ENCODE measurements around the gene MEF2C.

The MEF2C gene

GRCh38 chr5:88830567-88830966, 52.4 kb downstream of the MEF2C start:
- DNase-seq (ENCODE audit: low read depth in 4 of 4, low spot score in 1 of 4), result no peak

DNA sequence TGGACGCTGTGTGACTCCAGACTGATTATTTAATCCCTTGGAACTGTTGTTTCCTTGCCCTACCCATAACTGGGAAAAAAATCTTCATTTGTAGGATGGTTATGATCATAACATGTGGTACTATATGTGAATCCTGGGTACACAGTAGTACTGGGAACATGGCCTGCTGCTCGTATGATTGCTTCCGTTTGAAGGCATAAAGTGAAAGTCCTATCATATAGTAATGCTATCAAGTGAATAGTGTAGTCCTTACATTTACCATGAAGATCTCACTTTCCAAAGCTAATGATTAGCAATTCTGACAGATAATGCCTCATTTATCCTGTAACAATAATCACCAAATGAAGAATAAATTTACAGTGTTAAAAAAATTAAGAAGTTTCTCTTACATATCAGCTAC, 53.2 kb downstream of the MEF2C start:
- no peak for DNase-seq (ENCODE audit: low read depth in 4 of 4, low spot score in 1 of 4)

DNA sequence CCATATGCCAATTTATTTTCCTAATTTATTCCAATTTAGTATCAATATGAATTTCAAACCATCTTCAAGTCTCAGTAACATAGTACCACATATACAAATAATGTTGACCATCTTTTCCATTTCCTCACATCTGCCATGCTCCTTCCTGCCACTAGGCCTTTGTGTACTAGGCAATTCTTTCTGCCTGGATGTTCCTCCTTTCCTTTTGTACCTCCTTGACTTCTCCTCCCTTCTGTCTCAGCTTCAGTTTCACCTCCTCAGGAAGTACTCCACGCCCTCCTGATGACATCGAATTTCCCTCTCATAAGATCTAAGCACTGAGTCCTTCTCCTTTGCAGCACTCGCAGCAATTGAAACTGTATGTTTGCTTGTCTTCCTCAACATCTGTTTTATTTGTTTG, 53.9 kb downstream of the MEF2C start:
- no peak for DNase-seq (ENCODE audit: low read depth in 4 of 4, low spot score in 1 of 4)

DNA sequence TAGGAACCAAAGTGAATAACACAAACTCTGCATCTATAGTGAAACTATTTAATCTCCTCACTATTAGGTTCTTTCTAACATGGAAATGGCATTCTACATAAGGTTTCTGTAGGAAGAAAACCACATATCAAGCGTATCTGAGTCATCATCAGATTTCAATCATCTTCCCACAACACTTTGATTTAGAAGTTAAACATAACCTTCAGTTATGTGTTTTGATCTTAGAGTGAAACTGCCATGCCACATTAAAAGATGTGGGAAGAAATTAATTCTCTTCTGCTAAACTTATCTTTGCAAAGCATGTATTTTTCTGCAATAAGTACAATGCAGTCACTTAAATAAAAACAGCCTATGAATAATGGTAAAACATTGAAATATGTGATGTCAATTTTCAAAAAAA, 55.0 kb downstream of the MEF2C start:
- no peak for DNase-seq (ENCODE audit: low read depth in 4 of 4, low spot score in 1 of 4)

DNA sequence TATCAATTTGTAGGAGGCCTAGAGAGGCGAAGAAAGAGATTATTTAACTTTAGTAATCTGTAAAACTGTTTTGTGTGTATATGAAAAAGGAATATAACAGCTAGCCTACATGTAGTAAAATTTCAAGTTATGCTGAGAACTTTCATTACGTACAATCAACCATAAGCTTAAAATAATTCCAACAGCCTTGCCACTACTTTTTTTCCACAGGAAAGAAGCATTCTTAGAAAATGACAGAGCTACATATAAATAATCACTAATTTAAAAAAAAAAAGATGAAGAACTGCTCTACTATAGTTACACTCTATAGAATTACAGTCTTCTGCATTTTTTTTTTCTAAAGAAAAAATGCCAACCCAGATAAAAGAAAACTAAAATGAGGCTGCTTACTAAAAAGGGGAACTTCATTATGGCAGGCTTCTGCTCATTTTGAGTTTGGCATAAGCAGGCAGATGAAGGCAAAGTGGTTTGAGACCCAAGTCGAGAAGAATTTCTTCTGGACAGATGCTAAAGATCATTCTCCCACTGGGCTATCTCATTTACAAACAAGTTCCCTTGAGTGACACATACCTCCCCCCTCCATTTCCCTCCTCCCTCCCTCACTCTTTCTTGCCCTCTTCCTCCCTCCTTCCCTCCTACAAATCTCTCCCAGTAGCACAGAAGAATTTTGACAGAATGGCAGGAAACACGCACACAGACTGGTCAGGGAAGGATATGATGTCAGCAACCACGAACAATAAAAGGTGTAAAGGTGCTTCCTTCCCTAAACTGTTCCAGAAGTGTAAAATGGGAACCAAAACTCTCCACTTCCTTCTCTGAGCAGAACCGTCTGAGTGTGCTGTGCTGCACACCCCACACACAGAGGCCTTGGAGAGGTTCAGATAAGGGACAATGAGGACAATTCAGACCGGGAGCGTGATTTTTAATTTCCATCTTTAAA, 56.1 kb downstream of the MEF2C start:
- DNase-seq (ENCODE audit: low read depth in 4 of 4, low spot score in 1 of 4), result no peak

DNA sequence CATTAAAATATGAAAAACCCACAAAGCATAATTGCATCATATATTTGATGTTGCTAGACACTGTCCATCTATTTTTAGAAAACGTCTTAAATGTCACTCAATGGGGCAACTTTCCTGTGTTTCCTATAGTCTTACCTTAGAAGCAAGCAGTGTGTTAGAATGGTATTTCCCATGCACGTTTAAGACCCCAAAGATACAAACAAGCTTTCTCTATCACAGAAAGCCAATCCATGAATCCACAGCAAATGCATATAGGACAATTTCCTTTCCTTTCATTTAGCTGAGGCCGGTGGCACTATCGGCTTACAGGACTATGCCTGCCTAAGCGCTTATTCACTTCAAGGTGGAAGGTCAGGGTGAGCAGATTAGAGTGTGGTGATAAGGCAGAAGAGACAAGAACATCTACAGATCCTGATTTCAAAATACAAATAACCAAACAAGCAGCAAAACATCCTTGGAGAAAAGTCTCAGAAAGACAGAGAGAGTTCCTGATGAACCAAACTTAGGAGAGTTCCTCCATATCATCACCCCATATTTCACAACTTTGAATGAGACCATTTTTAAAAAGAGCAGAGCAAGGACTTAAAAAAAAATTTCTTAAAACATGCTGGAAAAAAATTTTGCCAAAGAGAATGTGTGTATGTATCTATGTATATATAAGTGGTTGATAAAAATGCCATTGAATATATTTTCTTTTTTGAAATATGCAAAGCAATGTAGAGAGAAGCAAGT, 57.2 kb downstream of the MEF2C start:
- no peak for DNase-seq (ENCODE audit: low read depth in 4 of 4, low spot score in 1 of 4)

- DNase-seq (ENCODE audit: low read depth in 4 of 4, low spot score in 1 of 4), result no peak
Measured at GRCh38 chr5:88824892-88825583, 57.9 kb downstream of the MEF2C start.

GRCh38 chr5:88824141-88824540, 58.8 kb downstream of the MEF2C start:
- DNase-seq (ENCODE audit: low read depth in 4 of 4, low spot score in 1 of 4), result no peak

- no peak for DNase-seq (ENCODE audit: low read depth in 4 of 4, low spot score in 1 of 4)
Measured at GRCh38 chr5:88823201-88823600, 59.8 kb downstream of the MEF2C start.

- no peak for DNase-seq (ENCODE audit: low read depth in 4 of 4, low spot score in 1 of 4)
Measured at GRCh38 chr5:88821161-88821560, 61.8 kb downstream of the MEF2C start.

DNA sequence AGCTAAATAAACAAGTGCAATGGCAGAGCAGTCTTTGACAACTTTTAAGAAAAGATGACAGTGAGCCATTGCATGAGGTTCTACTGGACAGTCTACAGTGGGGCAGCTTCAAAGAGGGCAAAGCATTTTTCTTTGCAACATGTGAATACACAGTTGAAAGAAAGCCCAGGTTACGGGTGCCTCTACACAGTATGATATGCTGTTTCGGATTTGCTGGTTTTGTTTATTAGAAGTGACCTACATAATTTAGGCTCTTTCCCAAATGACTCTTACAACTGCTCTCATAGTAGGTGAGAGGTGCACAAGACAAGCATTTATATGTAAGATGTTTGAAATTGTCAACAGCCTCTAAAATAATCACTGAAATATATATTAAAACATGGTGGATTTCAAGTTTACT, 62.4 kb downstream of the MEF2C start:
- no peak for DNase-seq (ENCODE audit: low read depth in 4 of 4, low spot score in 1 of 4)

DNA sequence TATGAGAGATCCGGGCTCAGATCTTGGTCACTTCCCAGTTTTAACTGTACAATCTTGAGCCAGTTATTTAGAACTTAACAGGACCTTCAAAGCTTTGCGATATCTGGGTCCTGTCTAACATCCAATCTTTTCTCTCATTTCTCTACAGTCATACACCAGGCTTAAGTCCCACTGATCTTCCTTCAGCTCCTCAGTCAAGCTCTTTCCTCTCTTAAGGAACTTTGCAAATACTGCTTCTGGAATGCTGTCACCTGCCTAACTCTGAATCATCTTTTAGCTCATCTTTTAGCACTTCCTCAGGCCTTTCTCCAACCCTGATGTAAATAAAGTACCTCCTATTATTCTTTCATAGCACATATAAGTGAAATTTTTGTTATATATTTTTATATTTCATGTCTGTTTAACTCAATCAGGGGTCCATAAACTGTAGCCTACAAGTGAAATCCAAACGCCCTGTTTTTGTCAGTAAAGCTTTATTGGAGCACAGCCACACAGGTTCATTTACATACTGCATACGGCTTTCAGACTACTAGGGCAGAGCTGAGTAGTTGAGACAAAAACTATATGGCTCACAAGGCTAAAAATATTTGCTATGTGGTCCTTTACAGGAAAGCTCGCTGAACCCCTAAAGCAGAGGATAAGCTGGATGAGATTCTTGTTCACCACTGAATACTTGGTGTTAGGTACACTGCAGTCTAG, 63.5 kb downstream of the MEF2C start:
- no peak for DNase-seq (ENCODE audit: low read depth in 4 of 4, low spot score in 1 of 4)

DNA sequence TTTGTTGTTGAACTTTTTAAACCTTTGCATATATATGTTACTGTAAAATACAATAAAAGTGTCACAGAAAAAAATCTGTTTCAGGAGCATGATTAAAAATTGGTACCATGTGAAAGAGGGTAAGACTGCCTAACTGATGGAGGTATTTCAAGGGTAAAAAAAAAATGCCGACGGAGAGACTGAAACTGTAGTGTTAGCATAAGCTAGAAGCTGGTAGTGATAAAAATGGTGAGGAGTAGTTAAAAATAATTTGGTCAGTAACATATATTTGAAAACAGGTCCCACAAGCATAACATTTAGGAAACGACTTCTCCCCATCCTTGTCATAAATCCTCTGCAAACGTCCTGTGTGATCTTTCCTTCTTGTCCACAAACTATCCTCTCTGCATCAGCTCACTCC, 64.7 kb downstream of the MEF2C start:
- DNase-seq (ENCODE audit: low read depth in 4 of 4, low spot score in 1 of 4), result no peak

GRCh38 chr5:88816195-88816594, 66.8 kb downstream of the MEF2C start:
- no peak for DNase-seq (ENCODE audit: low read depth in 4 of 4, low spot score in 1 of 4)

- no peak for DNase-seq (ENCODE audit: low read depth in 4 of 4, low spot score in 1 of 4)
Measured at GRCh38 chr5:88815050-88815789, 67.8 kb downstream of the MEF2C start.

GRCh38 chr5:88813805-88814575, 69.0 kb downstream of the MEF2C start:
- DNase-seq (ENCODE audit: low read depth in 4 of 4, low spot score in 1 of 4), result no peak

- DNase-seq (ENCODE audit: low read depth in 4 of 4, low spot score in 1 of 4), result no peak
Measured at GRCh38 chr5:88813244-88813643, 69.7 kb downstream of the MEF2C start.

GRCh38 chr5:88808153-88808552, 74.8 kb downstream of the MEF2C start:
- DNase-seq (ENCODE audit: low read depth in 4 of 4, low spot score in 1 of 4), result no peak

DNA sequence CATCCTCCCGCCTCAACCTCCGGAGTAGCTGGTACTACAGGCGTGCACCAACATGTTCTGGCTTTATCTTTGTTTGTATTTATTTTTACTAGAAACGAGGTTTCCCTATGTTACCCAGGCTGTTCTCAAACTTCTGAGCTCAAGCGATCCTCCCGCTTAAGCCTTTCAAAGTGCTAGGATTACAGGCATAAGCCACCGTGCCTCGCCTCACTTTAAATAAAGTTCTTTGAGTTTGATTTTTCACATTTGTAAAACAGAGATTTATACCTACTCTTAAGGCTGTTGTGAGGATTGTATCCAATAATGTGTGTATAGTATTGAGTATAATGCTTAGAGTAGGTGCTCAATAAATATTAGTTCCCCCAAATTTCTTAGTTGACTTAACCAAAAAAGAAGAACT, 75.7 kb downstream of the MEF2C start:
- no peak for DNase-seq (ENCODE audit: low read depth in 4 of 4, low spot score in 1 of 4)

GRCh38 chr5:88806338-88806737, 76.6 kb downstream of the MEF2C start:
- no peak for DNase-seq (ENCODE audit: low read depth in 4 of 4, low spot score in 1 of 4)

All from stimulated activated CD4-positive, alpha-beta T cell treated with anti-CD3 and anti-CD28 coated beads, Interleukin-1b, Interleukin-23, amount 100 ng/mL, for 24 hours (primary cell).